Gastrocnemius medialis (tissue), 4 donors: Measurements from ENCODE around the gene ERICH6B.

ENCODE experiments used
- POLR2A ChIP-seq, 2 donors: fragments of 450-650 bp; IDR thresholded peaks; one replicate each; pipeline ENCODE4 v1.6.1; 2017; ENCODE audit warnings: antibody characterized with exemption in 2 of 2, mild to moderate bottlenecking in 2 of 2, moderate library complexity in 2 of 2
- TF ChIP-seq, protein P1 (sequence below), 5 experiments: fragments of 450-650 bp in 3 of 5; fragments of 200-600 bp in 2 of 5; sonication (generic) in 2 of 5; IDR thresholded peaks in 4 of 5; conservative IDR thresholded peaks in 1 of 5; 1 replicate in 4 of 5; 2 replicates in 1 of 5; pipeline ENCODE4 v1.5.1; 2016 to 2019; ENCODE audit warnings: antibody characterized with exemption in 5 of 5, mild to moderate bottlenecking in 3 of 5, moderate library complexity in 3 of 5

DNA sequence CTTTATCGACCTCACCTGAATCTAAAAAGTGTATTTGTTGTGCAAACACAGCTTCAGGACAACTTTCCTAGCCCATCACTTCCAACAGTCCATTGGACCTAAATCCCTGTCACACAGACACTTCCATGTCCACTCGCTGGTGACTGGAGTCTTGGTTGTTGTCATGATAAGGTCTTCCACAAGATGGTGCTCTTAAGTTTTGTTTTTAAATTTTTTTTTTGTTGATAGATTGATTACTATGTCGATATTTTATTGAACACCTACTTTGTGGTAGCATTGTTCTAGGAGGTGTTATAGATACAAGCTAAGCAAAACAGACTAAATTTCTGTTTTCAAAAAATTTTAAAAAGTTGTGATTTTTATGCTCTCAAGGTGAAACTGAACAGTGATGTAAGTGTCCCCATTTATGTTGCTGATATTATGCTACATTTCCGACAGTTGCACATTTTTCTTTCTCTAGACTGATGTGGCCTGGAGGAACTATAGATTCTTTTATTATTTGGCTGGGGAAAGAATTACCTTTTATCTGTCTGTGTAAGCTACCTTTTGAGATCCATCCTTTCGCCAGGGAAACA is 8.1 kb upstream of the ERICH6B start:
- TF ChIP-seq, protein P1, sequence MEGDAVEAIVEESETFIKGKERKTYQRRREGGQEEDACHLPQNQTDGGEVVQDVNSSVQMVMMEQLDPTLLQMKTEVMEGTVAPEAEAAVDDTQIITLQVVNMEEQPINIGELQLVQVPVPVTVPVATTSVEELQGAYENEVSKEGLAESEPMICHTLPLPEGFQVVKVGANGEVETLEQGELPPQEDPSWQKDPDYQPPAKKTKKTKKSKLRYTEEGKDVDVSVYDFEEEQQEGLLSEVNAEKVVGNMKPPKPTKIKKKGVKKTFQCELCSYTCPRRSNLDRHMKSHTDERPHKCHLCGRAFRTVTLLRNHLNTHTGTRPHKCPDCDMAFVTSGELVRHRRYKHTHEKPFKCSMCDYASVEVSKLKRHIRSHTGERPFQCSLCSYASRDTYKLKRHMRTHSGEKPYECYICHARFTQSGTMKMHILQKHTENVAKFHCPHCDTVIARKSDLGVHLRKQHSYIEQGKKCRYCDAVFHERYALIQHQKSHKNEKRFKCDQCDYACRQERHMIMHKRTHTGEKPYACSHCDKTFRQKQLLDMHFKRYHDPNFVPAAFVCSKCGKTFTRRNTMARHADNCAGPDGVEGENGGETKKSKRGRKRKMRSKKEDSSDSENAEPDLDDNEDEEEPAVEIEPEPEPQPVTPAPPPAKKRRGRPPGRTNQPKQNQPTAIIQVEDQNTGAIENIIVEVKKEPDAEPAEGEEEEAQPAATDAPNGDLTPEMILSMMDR (IDR thresholded peaks at IDR 0.05 in 4 of 5, conservative IDR thresholded peaks at IDR 0.05 in 1 of 5), result peak in 1 of 5 experiments; percentile 29
- no peak for TF ChIP-seq POLR2A (IDR thresholded peaks at IDR 0.05)
